ENCODE data around the gene MCC. TPM values are rescaled to one million over a fixed set of nuclear protein-coding genes. Genes with fewer than 3 reads are reported as not detected.

MCC gene
- total RNA-seq, 1 experiment from 2014 or later: 0.41 TPM

GRCh38 chr5:113091622-113092021 lies 396.6 kb downstream of the MCC start:
- BruUV-seq (replicated peaks): no TSS peak
- DNase-seq (ENCODE audit: low read depth, low spot score) (no peak), ATAC-seq (no peak)
- in situ Hi-C loops (cut with HindIII; ENCODE audit: low pct_unique_long_range_greater_than_20kb, low sequenced_read_pairs): no loop called here
- intact Hi-C loops (cut with micrococcal nuclease; ENCODE audit: unreplicated experiment): no loop called here
- H3K36me3 ChIP-seq (ENCODE audit: control insufficient read depth, insufficient read depth, low read length): no peaks in the 10 kb centered on the region
- no peak overlapping the region for H3K27ac ChIP-seq (ENCODE audit: low read length)
- TF ChIP-seq SIN3A (IDR thresholded peaks at IDR 0.05; ENCODE audit: borderline replicate concordance, insufficient read depth, low read depth, low read length) (no peak), TCF7L2 (IDR thresholded peaks at IDR 0.05; ENCODE audit: low read depth, low read length) (no peak), POLR2AphosphoS5 (IDR thresholded peaks at IDR 0.05; ENCODE audit: low read depth, low read length) (no peak)
- TF ChIP-seq, protein P1, sequence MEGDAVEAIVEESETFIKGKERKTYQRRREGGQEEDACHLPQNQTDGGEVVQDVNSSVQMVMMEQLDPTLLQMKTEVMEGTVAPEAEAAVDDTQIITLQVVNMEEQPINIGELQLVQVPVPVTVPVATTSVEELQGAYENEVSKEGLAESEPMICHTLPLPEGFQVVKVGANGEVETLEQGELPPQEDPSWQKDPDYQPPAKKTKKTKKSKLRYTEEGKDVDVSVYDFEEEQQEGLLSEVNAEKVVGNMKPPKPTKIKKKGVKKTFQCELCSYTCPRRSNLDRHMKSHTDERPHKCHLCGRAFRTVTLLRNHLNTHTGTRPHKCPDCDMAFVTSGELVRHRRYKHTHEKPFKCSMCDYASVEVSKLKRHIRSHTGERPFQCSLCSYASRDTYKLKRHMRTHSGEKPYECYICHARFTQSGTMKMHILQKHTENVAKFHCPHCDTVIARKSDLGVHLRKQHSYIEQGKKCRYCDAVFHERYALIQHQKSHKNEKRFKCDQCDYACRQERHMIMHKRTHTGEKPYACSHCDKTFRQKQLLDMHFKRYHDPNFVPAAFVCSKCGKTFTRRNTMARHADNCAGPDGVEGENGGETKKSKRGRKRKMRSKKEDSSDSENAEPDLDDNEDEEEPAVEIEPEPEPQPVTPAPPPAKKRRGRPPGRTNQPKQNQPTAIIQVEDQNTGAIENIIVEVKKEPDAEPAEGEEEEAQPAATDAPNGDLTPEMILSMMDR (IDR thresholded peaks at IDR 0.05): no peak
- TF ChIP-seq, protein P2, sequence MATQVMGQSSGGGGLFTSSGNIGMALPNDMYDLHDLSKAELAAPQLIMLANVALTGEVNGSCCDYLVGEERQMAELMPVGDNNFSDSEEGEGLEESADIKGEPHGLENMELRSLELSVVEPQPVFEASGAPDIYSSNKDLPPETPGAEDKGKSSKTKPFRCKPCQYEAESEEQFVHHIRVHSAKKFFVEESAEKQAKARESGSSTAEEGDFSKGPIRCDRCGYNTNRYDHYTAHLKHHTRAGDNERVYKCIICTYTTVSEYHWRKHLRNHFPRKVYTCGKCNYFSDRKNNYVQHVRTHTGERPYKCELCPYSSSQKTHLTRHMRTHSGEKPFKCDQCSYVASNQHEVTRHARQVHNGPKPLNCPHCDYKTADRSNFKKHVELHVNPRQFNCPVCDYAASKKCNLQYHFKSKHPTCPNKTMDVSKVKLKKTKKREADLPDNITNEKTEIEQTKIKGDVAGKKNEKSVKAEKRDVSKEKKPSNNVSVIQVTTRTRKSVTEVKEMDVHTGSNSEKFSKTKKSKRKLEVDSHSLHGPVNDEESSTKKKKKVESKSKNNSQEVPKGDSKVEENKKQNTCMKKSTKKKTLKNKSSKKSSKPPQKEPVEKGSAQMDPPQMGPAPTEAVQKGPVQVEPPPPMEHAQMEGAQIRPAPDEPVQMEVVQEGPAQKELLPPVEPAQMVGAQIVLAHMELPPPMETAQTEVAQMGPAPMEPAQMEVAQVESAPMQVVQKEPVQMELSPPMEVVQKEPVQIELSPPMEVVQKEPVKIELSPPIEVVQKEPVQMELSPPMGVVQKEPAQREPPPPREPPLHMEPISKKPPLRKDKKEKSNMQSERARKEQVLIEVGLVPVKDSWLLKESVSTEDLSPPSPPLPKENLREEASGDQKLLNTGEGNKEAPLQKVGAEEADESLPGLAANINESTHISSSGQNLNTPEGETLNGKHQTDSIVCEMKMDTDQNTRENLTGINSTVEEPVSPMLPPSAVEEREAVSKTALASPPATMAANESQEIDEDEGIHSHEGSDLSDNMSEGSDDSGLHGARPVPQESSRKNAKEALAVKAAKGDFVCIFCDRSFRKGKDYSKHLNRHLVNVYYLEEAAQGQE (IDR thresholded peaks at IDR 0.05; ENCODE audit: insufficient read depth in 1 of 2, low read depth in 2 of 2, low read length in 1 of 2): no peak
- no peaks in the 10 kb centered on the region for H3K4me1 ChIP-seq (ENCODE audit: control insufficient read depth, insufficient read depth, low read length)
- POLR2A ChIA-PET: no interaction called here
- H3K27me3 ChIP-seq (ENCODE audit: control insufficient read depth, insufficient read depth, low read length): no peaks in the 10 kb centered on the region
- H3K4me3 ChIP-seq (ENCODE audit: low read depth in 2 of 2, low read length in 2 of 2): no peak overlapping the region
- H3K9me3 ChIP-seq (ENCODE audit: control insufficient read depth, insufficient read depth, low read depth, low read length): no peaks in the 10 kb centered on the region
- CTCF ChIA-PET: no interaction called here

DNA sequence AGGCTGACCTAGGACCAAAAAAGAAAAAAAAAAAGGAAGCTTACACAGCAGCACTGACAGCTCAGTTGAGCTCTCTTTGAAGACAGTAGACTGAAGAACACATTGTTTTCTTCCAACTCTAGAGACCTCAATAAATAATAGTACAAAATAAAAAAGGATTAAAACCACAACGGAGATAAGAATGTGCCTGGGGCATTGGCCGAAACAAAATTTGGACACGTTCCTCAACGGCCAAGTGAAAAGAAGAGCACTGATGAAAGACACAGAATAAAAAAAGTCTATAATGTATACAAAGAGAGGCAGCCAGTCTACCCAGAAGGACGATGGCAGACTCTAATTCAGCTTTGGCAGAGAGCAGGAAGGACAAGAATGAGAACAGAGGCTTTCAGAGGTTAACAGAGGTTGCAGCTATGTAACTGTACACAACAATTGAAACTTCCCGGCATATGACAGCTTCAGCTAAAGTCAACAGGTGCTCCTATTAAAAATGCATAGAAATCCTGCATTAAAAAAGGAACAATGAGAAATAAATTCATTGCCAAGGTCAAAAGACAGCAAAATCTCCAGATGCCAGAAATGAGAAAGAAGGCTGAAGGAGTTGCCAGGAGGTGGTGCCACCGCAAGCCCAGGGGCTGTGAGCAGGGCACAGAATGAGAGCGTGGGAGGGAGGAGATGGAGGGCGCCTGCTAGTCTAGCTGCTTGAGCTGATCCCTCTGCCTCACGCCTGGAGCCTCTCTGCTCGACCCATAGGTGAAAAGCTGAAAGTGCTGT lies 397.7 kb downstream of the MCC start:
- BruUV-seq (replicated peaks): no TSS peak
- ChIA-PET CTCF (no interaction called here), POLR2A (interaction anchor here (0.6 to 0.7 kb wide), 2 partner anchors 33 to 110 kb away, joined by 4 to 5 read pairs; no protein-coding TSS in a partner anchor)
- Histone ChIP-seq H3K9me3 (ENCODE audit: control insufficient read depth, insufficient read depth, low read depth, low read length) (no peaks in the 10 kb centered on the region), H3K27ac (ENCODE audit: low read length) (no peak overlapping the region), H3K4me3 (ENCODE audit: low read depth in 2 of 2, low read length in 2 of 2) (no peak overlapping the region), H3K4me1 (ENCODE audit: control insufficient read depth, insufficient read depth, low read length) (no peaks in the 10 kb centered on the region), H3K36me3 (ENCODE audit: control insufficient read depth, insufficient read depth, low read length) (no peaks in the 10 kb centered on the region), H3K27me3 (ENCODE audit: control insufficient read depth, insufficient read depth, low read length) (peaks cover 3% of the 10 kb centered on the region; the same call in 1 of the 2 replicates)
- in situ Hi-C loops (cut with HindIII; ENCODE audit: low pct_unique_long_range_greater_than_20kb, low sequenced_read_pairs) (no loop called here), intact Hi-C loops (cut with micrococcal nuclease; ENCODE audit: unreplicated experiment) (no loop called here)
- DNase-seq (ENCODE audit: low read depth, low spot score) (no peak), ATAC-seq (peak; percentile 65; the same call in 1 of the 2 replicates)
- TF ChIP-seq, protein P2 (IDR thresholded peaks at IDR 0.05; ENCODE audit: insufficient read depth in 1 of 2, low read depth in 2 of 2, low read length in 1 of 2): no peak
- TF ChIP-seq POLR2AphosphoS5 (IDR thresholded peaks at IDR 0.05; ENCODE audit: low read depth, low read length) (no peak), SIN3A (IDR thresholded peaks at IDR 0.05; ENCODE audit: borderline replicate concordance, insufficient read depth, low read depth, low read length) (no peak), TCF7L2 (IDR thresholded peaks at IDR 0.05; ENCODE audit: low read depth, low read length) (no peak)
- TF ChIP-seq, protein P1 (IDR thresholded peaks at IDR 0.05): no peak; the same call in 1 of the 2 replicates

All from Panc1 (cell line).